ENCODE data around the gene PAM. TPM values are rescaled to one million over a fixed set of nuclear protein-coding genes. Genes with fewer than 3 reads are reported as not detected.
A peak's percentile ranks its signal among the peaks of the same experiment; 100 is the strongest.
"Not testable (repeated sequence)": the region's sequence is repeated elsewhere in the genome, so short reads cannot be mapped to it uniquely, and the experiment has no call there.

Gene PAM
- polyA plus RNA-seq, 3 donors: 188 to 222 (median 195) TPM

- DNase-seq (ENCODE audit: extremely low read depth in 1 of 11, low read depth in 9 of 11, low spot score in 4 of 11): not testable (repeated sequence)
Observed at GRCh38 chr5:102907099-102907498, 152.0 kb downstream of the PAM start.

DNA sequence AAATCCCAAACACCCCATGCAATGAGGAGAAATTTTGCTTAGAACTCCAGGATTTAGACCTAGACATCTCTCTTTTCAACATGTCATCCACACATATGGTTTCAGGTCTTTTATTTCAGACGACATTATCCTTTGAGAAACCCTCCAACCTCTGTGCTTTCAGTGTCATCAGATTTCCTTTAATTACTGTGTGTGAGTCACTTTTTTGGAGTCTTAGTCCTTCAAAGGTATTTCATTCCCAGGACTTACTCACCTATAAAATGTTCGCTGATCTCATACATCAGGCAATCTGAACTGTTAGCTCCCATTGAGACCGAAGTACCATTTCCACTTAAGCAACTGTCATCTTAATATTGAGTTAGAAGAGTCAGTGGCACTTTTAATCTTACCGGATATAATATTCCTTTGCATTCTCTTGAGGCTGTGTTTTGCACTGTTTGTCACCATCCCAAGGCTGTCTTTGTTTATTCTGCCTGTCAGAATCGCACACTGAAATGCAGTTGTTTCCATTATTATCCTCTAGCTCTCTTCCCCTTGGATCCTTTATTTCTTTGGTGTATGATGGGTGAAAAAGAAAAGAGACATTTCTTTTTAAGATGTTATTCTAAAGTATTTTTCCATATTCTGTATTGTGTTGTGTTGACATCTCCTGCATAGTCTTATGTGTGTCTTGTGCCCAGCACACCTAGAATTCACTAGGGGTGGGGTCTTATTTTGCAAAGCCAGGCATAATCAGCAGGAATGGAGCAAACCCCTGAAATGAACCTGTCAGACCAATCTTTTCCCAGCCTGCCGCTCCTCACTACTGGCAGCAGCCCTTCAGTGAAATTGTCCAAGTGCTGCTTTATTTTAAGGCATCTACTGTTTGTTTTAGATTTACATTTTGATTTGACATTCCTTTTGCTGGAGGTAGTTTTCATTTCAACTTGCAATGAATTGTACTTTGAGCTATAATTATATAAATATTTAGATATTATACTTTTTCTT lies 155.4 kb downstream of the PAM start:
- no peak for DNase-seq (ENCODE audit: extremely low read depth in 1 of 11, low read depth in 9 of 11, low spot score in 4 of 11)

DNA sequence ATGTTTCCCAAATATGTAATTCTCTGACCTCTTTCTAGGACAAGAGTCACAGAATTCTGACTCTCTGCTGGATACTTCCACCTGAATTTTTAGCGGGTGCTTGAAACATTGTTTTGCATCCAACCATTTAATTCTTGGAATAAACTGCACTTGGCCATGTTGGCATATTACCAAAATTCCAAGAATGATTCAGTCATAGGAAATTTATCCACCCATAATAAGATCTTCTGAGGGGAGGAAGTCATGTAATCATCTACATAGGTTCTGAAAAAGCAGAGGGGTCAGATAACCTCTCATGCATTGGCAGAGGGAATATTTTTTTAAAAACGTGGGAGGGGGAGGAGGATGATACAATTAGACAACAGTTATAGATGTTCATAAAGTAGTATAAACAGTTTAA lies 156.9 kb downstream of the PAM start:
- peak in 1 of 11 donors; percentile 20 for DNase-seq (ENCODE audit: extremely low read depth in 1 of 11, low read depth in 9 of 11, low spot score in 4 of 11)

- DNase-seq (ENCODE audit: extremely low read depth in 1 of 11, low read depth in 9 of 11, low spot score in 4 of 11): no peak
Observed at GRCh38 chr5:102916109-102916508, 161.0 kb downstream of the PAM start.

GRCh38 chr5:102918986-102919610 lies 164.0 kb downstream of the PAM start:
- no peak for DNase-seq (ENCODE audit: extremely low read depth in 1 of 11, low read depth in 9 of 11, low spot score in 4 of 11)

- no peak for DNase-seq (ENCODE audit: extremely low read depth in 1 of 11, low read depth in 9 of 11, low spot score in 4 of 11)
Observed at GRCh38 chr5:102920762-102921161, 165.7 kb downstream of the PAM start.

- DNase-seq (ENCODE audit: extremely low read depth in 1 of 11, low read depth in 9 of 11, low spot score in 4 of 11): no peak
Observed at GRCh38 chr5:102921341-102922044, 166.4 kb downstream of the PAM start.

DNA sequence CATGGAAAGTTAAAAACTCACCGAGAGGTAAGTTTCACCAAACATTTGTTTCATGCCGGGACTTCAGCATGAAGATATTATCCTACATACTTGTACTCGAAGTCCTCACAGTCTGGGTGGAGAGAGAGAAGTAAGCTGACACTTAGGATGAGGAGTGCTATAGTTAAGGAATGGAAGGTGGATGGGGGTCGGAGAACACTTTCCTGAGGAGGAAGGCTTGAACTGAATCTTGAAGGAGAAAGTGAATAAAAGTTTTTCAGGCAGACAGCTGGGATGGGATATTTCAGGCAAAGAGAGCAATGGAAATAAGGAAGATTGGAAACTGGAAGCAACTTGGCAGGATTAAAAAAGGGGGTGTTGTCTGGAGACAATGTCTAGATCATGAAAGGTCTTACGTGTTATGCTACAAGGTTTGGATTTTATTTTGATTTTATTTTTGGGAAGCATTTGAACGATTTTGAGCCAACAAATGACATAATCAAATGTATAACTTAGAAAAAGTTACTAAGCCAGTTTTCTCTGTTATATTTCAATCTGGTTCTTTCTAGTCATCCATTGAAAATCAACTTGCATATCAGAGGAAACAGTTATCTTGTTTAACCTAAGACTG lies 167.1 kb downstream of the PAM start:
- DNase-seq (ENCODE audit: extremely low read depth in 1 of 11, low read depth in 9 of 11, low spot score in 4 of 11): no peak

DNA sequence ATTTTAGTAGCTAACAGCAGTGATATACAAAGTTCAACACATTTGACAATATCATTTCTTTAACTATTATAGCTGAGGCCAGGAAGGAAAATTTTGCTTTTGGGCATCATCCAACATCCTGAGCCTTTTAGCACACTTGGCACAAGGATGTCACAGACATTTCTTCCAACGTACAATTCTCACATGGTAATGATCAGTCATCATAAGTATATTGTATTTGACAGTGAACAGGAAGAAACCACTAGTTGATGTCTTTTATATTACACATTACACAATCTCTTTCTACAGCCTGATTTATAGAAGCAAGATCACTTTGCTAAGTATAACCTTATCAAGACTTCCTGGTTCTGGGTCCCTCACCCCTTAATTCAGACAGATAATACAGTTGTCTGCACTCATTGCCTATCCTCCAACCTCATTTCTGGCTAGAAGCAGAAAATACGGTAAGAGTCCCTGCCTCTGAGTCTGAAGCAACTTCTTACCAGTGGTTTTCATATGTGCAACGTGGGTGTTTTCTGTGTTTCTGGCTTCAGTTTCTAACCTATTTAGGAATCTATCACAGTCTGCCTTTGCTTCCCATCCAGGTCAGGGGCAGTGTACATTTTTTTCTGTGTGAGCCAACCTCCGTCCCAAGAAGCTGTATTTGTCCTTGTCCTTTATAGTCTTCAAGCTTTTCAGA lies 167.8 kb downstream of the PAM start:
- peak in 1 of 11 donors; percentile 14 for DNase-seq (ENCODE audit: extremely low read depth in 1 of 11, low read depth in 9 of 11, low spot score in 4 of 11)

DNA sequence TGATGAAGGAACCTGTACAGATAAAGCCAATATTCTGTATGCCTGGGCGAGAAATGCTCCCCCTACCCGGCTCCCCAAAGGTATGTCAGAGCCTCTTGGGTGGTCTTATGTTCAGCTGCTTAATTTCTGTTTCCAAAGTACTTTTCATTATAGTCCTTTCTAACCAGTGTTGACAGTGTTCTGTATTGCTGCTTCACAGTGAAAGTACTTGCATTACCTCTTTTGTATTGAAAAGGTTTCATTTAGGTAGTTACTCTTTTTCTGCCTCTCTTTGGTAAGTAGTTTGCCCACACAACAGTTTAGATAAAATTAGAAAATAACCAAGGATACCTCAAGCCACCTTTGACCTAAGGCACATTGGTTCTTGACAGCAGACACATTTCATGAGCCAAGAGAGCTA lies 169.9 kb downstream of the PAM start:
- no peak for DNase-seq (ENCODE audit: extremely low read depth in 1 of 11, low read depth in 9 of 11, low spot score in 4 of 11)

- DNase-seq (ENCODE audit: extremely low read depth in 1 of 11, low read depth in 9 of 11, low spot score in 4 of 11): no peak
Observed at GRCh38 chr5:102927007-102927406, 171.9 kb downstream of the PAM start.

DNA sequence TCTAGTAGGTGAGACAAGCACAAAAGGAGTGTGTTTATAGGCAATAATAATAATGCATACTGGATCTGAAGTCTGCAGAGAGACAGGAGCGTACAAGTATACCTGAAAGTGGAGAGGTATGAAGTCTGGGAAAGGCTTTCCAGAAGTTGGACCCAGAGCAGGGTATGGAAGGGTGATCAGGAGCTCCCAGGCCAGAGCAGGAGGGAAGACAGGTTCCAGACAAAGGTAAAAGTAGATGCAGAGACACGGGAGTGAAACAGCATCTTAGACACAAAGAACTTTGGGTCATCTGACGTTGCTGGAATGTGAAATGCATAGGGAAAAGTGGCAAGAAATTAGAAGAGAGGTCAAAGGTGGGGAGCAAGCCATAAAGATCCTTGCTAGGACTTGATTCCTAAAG lies 175.1 kb downstream of the PAM start:
- no peak for DNase-seq (ENCODE audit: extremely low read depth in 1 of 11, low read depth in 9 of 11, low spot score in 4 of 11)

- no peak for DNase-seq (ENCODE audit: extremely low read depth in 1 of 11, low read depth in 9 of 11, low spot score in 4 of 11)
Observed at GRCh38 chr5:102931085-102931725, 176.1 kb downstream of the PAM start.

GRCh38 chr5:102932781-102933180 lies 177.7 kb downstream of the PAM start:
- DNase-seq (ENCODE audit: extremely low read depth in 1 of 11, low read depth in 9 of 11, low spot score in 4 of 11): no peak

GRCh38 chr5:102933316-102933715 lies 178.2 kb downstream of the PAM start:
- no peak for DNase-seq (ENCODE audit: extremely low read depth in 1 of 11, low read depth in 9 of 11, low spot score in 4 of 11)

GRCh38 chr5:102933721-102934459 lies 178.8 kb downstream of the PAM start:
- no peak for DNase-seq (ENCODE audit: extremely low read depth in 1 of 11, low read depth in 9 of 11, low spot score in 4 of 11)

GRCh38 chr5:102937894-102938293 lies 182.8 kb downstream of the PAM start:
- no peak for DNase-seq (ENCODE audit: extremely low read depth in 1 of 11, low read depth in 9 of 11, low spot score in 4 of 11)

DNA sequence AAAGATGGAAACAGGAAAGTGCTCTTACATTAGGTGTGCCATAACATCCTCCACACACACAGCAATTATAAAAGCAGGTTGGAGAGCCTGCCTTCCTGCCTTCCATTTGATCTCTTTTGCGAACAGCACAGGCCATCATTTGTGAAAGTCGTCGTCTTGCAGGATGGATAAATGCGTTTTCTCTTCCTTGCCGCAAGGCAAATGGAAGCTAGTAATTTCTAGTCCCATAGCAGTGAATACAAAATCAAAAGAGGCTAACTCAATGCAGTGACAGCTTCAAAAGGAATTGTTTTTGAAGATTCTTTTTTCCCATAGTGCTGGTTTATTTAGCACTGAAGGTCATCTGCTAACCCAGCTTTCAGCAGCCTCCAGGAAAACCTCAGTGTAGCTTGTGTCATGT lies 186.0 kb downstream of the PAM start:
- no peak for DNase-seq (ENCODE audit: extremely low read depth in 1 of 11, low read depth in 9 of 11, low spot score in 4 of 11)

Measured in renal cortex interstitium (tissue), 11 donors.